Subcutaneous abdominal adipose tissue (tissue), 5 donors: ENCODE measurements around the gene ENPP5.
A peak's percentile ranks its signal among the peaks of the same experiment; 100 is the strongest.
"Not testable (repeated sequence)": the region's sequence is repeated elsewhere in the genome, so short reads cannot be mapped to it uniquely, and the experiment has no call there.

Experiments
- H3K27ac ChIP-seq: one replicate; pipeline ENCODE4 v1.7.0; 2013; ENCODE audit warnings: low read depth, mild to moderate bottlenecking, inconsistent platforms, low read length, moderate library complexity
- H3K27me3 ChIP-seq, 5 donors: one replicate each; pipeline ENCODE4 v1.7.0; 2013; ENCODE audit warnings: low read length in 5 of 5, inconsistent platforms in 1 of 5; ENCODE audit not compliant: control insufficient read depth in 5 of 5, insufficient read depth in 4 of 5
- H3K36me3 ChIP-seq, 5 donors: one replicate each; pipeline ENCODE4 v1.7.0; 2013; ENCODE audit warnings: low read length in 5 of 5; ENCODE audit not compliant: control insufficient read depth in 5 of 5, insufficient read depth in 5 of 5
- H3K4me1 ChIP-seq, 5 donors: one replicate each; pipeline ENCODE4 v1.7.0; 2013; ENCODE audit warnings: low read length in 5 of 5, mild to moderate bottlenecking in 3 of 5, moderate library complexity in 1 of 5; ENCODE audit not compliant: control insufficient read depth in 5 of 5, insufficient read depth in 5 of 5
- H3K4me3 ChIP-seq, 5 donors: one replicate each; pipeline ENCODE4 v1.7.0; 2013; ENCODE audit warnings: low read length in 5 of 5, low read depth in 1 of 5
- H3K9ac ChIP-seq, 5 donors: one replicate each; pipeline ENCODE4 v1.7.0; 2013; ENCODE audit warnings: low read length in 5 of 5, mild to moderate bottlenecking in 4 of 5, moderate library complexity in 3 of 5
- H3K9me3 ChIP-seq, 5 donors: one replicate each; pipeline ENCODE4 v1.7.0; 2013; ENCODE audit warnings: low read length in 5 of 5; ENCODE audit not compliant: control insufficient read depth in 5 of 5
- donor health status: healthy.
- donor health status: healthy.
- donor health status: healthy.
- donor health status: healthy.
- donor health status: healthy.

The ENPP5 gene

GRCh38 chr6:46184114-46184513 is 13.3 kb upstream of the ENPP5 start:
- Histone ChIP-seq H3K27ac (no peak overlapping the region), H3K4me1 (peaks cover 0 to 17% (median 13%) of the 10 kb centered on the region in 5 donors), H3K9ac (peak overlapping the region in 1 of 5 donors; percentile 2), H3K27me3 (no peaks in the 10 kb centered on the region), H3K36me3 (no peaks in the 10 kb centered on the region), H3K9me3 (no peaks in the 10 kb centered on the region), H3K4me3 (no peak overlapping the region)

- Histone ChIP-seq H3K27me3 (peaks cover 0 to 6% (median 3%) of the 10 kb centered on the region in 5 donors), H3K27ac (no peak overlapping the region), H3K9ac (no peak overlapping the region), H3K9me3 (no peaks in the 10 kb centered on the region), H3K36me3 (no peaks in the 10 kb centered on the region), H3K4me1 (peaks cover 0 to 3% (median 2%) of the 10 kb centered on the region in 5 donors), H3K4me3 (no peak overlapping the region)
Measured at GRCh38 chr6:46175976-46176375, 5.2 kb upstream of the ENPP5 start.

- Histone ChIP-seq H3K4me1 (peaks cover 0 to 8% (median 7%) of the 10 kb centered on the region in 5 donors), H3K4me3 (no peak overlapping the region), H3K27ac (no peak overlapping the region), H3K9me3 (no peaks in the 10 kb centered on the region), H3K9ac (no peak overlapping the region), H3K36me3 (no peaks in the 10 kb centered on the region), H3K27me3 (peaks cover 0 to 8% (median 3%) of the 10 kb centered on the region in 5 donors)
Measured at GRCh38 chr6:46175446-46175845, 4.7 kb upstream of the ENPP5 start.

- Histone ChIP-seq H3K36me3 (no peaks in the 10 kb centered on the region), H3K9ac (no peak overlapping the region), H3K4me1 (peaks cover 0 to 13% (median 11%) of the 10 kb centered on the region in 5 donors), H3K4me3 (no peak overlapping the region), H3K9me3 (no peaks in the 10 kb centered on the region), H3K27me3 (peaks cover 0 to 8% (median 3%) of the 10 kb centered on the region in 5 donors), H3K27ac (no peak overlapping the region)
Measured at GRCh38 chr6:46174904-46175303, 4.1 kb upstream of the ENPP5 start.

- no peak overlapping the region for H3K27ac ChIP-seq
Measured at GRCh38 chr6:46172176-46172575, 1.4 kb upstream of the ENPP5 start.

GRCh38 chr6:46160102-46160501 is 10.7 kb downstream of the ENPP5 start:
- H3K27ac ChIP-seq = no peak overlapping the region

More at GRCh38 chr6:46172176-46172575, 1.4 kb upstream of the ENPP5 start:
- Histone ChIP-seq H3K36me3 (no peaks in the 10 kb centered on the region), H3K27me3 (peaks cover 0 to 8% (median 3%) of the 10 kb centered on the region in 5 donors), H3K4me3 (no peak overlapping the region), H3K9me3 (no peaks in the 10 kb centered on the region), H3K4me1 (peaks cover 0 to 13% (median 11%) of the 10 kb centered on the region in 5 donors), H3K9ac (no peak overlapping the region)

GRCh38 chr6:46159229-46159628 is 11.6 kb downstream of the ENPP5 start:
- Histone ChIP-seq H3K4me3 (no peak overlapping the region), H3K4me1 (no peaks in the 10 kb centered on the region), H3K36me3 (no peaks in the 10 kb centered on the region), H3K9me3 (peaks cover 0 to 2% (median 0%) of the 10 kb centered on the region in 5 donors), H3K9ac (no peak overlapping the region), H3K27me3 (no peaks in the 10 kb centered on the region), H3K27ac (no peak overlapping the region)

More at GRCh38 chr6:46160102-46160501, 10.7 kb downstream of the ENPP5 start:
- no peak overlapping the region for H3K9ac ChIP-seq
- H3K4me3 ChIP-seq = no peak overlapping the region
- H3K36me3 ChIP-seq = no peaks in the 10 kb centered on the region
- no peaks in the 10 kb centered on the region for H3K4me1 ChIP-seq
- peaks cover 0 to 2% (median 0%) of the 10 kb centered on the region in 5 donors for H3K9me3 ChIP-seq
- no peaks in the 10 kb centered on the region for H3K27me3 ChIP-seq

GRCh38 chr6:46156701-46157100 is 14.1 kb downstream of the ENPP5 start:
- no peaks in the 10 kb centered on the region for H3K4me1 ChIP-seq
- no peak overlapping the region for H3K9ac ChIP-seq
- no peak overlapping the region for H3K27ac ChIP-seq
- H3K4me3 ChIP-seq = no peak overlapping the region
- H3K36me3 ChIP-seq = no peaks in the 10 kb centered on the region
- peaks cover 0 to 2% (median 0%) of the 10 kb centered on the region in 5 donors for H3K9me3 ChIP-seq
- H3K27me3 ChIP-seq = no peaks in the 10 kb centered on the region

- not testable (repeated sequence) for H3K36me3 ChIP-seq, H3K9ac ChIP-seq, H3K4me3 ChIP-seq, H3K4me1 ChIP-seq, H3K27me3 ChIP-seq, H3K9me3 ChIP-seq, H3K27ac ChIP-seq
Measured at GRCh38 chr6:46149066-46149465, 21.7 kb downstream of the ENPP5 start.

- no peak overlapping the region for H3K27ac ChIP-seq
- no peak overlapping the region for H3K4me3 ChIP-seq
- no peaks in the 10 kb centered on the region for H3K27me3 ChIP-seq
- no peaks in the 10 kb centered on the region for H3K4me1 ChIP-seq
- peaks cover 3 to 11% (median 6%) of the 10 kb centered on the region in 5 donors for H3K36me3 ChIP-seq
- H3K9ac ChIP-seq = no peak overlapping the region
- no peaks in the 10 kb centered on the region for H3K9me3 ChIP-seq
Measured at GRCh38 chr6:46144270-46144669, 26.5 kb downstream of the ENPP5 start.
